ENCODE measurements around the gene SH2D2A.

Gene SH2D2A

GRCh38 chr1:156803086-156803851 is 13.4 kb downstream of the SH2D2A start:
- peak overlapping the region; percentile 27 for H3K27ac ChIP-seq
- TF ChIP-seq, protein P1, sequence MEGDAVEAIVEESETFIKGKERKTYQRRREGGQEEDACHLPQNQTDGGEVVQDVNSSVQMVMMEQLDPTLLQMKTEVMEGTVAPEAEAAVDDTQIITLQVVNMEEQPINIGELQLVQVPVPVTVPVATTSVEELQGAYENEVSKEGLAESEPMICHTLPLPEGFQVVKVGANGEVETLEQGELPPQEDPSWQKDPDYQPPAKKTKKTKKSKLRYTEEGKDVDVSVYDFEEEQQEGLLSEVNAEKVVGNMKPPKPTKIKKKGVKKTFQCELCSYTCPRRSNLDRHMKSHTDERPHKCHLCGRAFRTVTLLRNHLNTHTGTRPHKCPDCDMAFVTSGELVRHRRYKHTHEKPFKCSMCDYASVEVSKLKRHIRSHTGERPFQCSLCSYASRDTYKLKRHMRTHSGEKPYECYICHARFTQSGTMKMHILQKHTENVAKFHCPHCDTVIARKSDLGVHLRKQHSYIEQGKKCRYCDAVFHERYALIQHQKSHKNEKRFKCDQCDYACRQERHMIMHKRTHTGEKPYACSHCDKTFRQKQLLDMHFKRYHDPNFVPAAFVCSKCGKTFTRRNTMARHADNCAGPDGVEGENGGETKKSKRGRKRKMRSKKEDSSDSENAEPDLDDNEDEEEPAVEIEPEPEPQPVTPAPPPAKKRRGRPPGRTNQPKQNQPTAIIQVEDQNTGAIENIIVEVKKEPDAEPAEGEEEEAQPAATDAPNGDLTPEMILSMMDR (conservative IDR thresholded peaks at IDR 0.05; ENCODE audit: low read depth), result no peak
- CTCF ChIA-PET, result interaction anchor here (2.2 kb wide), 1 partner anchor 57 kb away, joined by 16 read pairs; the partner anchor contains the start of gene NTRK1
- no peak for DNase-seq (ENCODE audit: low spot score)
- POLR2A ChIA-PET (ENCODE audit: low non-redundant PET), result interaction anchor here (0.6 kb wide), 1 partner anchor 114 kb away, joined by 6 read pairs; no protein-coding TSS in a partner anchor

- ChIA-PET CTCF (interaction anchor here (2.2 kb wide), 1 partner anchor 58 kb away, joined by 16 read pairs; the partner anchor contains the start of gene NTRK1), POLR2A (ENCODE audit: low non-redundant PET) (interaction anchor here (0.6 kb wide), 1 partner anchor 115 kb away, joined by 6 read pairs; no protein-coding TSS in a partner anchor)
- DNase-seq (ENCODE audit: low spot score), result no peak
- TF ChIP-seq, protein P1 (conservative IDR thresholded peaks at IDR 0.05; ENCODE audit: low read depth), result no peak
- 0 out of 2 replicates have a peak overlapping the region, but pooled peaks have one; percentile 27 for H3K27ac ChIP-seq
Observed at GRCh38 chr1:156802421-156802935, 14.2 kb downstream of the SH2D2A start.

DNA sequence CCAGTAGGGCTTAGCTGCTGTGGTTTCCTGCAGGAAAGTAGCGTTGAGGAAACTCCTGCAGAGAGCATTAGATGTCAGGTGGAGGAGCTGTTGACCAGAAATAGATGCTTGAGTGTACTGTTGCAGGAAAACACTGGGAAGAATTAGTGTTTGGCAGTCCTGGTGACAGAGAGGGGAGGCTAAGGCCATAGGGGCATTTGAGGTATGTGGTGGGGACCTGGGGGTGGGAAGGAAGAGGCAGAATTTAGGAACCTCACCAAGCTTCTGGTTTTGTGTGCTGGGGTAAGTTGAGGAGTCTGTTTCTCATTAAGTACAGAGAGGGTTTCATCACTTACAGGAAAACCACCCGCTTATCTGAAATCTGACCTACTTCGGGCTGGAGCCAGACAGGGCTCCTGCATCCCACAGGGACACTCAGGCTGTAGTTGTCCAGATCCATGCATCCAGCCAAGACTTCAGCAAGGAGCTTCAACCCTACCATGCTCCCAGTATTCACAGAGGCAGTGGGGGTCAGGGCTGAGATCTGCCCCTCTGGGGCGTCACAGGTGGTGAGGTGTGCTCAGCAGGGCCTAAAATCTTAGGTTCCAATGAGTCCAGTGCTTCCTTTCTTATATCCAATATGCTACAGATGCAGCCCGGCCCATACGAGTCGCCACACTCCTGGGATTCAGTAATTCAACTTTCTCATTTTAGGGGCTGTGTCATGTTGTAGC is 15.1 kb downstream of the SH2D2A start:
- no peak for DNase-seq (ENCODE audit: low spot score)
- CTCF ChIA-PET, result interaction anchor here (0.6 to 2.2 kb wide), 2 partner anchors 30 to 59 kb away, joined by 3 to 16 read pairs; partner anchors contain the start of gene NTRK1
- TF ChIP-seq, protein P1 (conservative IDR thresholded peaks at IDR 0.05; ENCODE audit: low read depth), result no peak
- POLR2A ChIA-PET (ENCODE audit: low non-redundant PET), result no interaction called here
- peak overlapping the region; percentile 36; the same call in 1 of the 2 replicates for H3K27ac ChIP-seq

DNA sequence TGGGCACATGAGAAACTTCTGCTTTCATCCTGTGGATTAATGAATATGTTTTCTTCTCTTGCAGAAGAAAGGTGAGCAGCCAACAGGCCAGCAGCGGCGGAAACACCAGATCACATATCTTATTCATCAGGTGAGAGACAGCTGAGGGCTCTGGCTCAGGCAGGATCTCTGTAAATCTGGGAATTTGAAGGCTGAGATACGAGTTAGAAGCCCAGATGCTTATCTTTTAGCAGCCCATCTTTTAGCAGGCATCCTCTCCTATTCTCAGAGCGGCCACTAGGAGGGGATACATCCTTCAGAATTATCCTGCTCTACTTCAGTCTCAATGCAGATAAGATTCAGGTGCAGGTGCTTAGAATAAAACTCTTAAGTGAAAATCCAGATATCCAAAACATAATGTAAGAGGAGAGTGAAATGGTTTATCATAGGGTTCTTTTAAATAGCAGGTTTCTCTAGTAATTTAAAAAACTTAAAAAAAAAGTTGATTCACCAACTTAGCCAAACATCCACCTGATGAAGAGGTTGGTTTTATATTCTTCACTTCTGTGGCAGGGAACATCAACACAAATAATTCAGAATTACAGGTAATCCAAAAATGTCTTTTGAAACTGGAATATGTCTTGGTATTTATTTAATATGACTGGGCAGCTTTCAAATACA is 19.3 kb downstream of the SH2D2A start:
- H3K27ac ChIP-seq, result no peak overlapping the region
- TF ChIP-seq, protein P1 (conservative IDR thresholded peaks at IDR 0.05; ENCODE audit: low read depth), result peak; percentile 81
- CTCF ChIA-PET, result interaction anchor here (1.0 to 3.6 kb wide), 5 partner anchors 60 to 131 kb away, joined by 3 to 29 read pairs (median 8); partner anchors contain the start of gene NTRK1
- POLR2A ChIA-PET (ENCODE audit: low non-redundant PET), result interaction anchor here (0.9 kb wide), 1 partner anchor 63 kb away, joined by 3 read pairs; the partner anchor contains the start of gene NTRK1
- peak; percentile 67 for DNase-seq (ENCODE audit: low spot score)

DNA sequence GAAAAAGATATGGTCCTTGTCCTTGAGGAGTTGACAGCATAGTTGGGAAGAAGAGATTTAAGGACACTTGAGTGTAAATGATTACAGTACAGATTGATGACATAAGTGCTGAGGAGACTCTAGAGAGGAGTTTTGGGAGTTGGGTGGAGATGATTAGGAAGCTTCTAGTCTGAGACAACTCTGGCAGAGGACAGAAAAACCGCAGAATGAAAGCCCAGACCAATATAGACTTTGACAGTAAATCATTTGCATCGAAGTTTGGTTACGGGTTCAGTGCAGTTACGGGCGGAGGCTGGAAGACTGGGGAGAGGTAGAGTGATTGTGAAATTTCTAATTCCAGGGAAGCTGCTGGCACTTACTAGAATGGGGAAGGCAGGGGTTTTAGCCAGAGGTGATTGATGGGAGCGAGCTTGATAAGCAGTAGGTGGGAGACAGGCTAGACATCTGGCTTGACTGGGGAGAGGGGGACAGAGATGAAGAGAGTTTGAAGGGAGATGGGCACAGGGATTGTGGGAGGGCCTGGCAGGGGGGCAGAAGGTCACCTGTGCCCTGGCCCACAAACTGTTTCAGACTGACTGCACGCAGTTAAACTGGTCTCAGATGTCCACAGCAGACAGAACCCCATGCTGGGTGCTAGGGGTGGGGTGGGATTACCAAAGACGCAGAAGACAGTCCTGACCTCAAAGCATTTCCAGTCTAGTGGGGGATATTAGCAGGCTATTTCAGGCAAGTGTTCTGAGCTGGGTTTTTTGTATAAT is 20.1 kb downstream of the SH2D2A start:
- TF ChIP-seq, protein P1 (conservative IDR thresholded peaks at IDR 0.05; ENCODE audit: low read depth), result no peak
- no peak for DNase-seq (ENCODE audit: low spot score)
- POLR2A ChIA-PET (ENCODE audit: low non-redundant PET), result no interaction called here
- H3K27ac ChIP-seq, result no peak overlapping the region
- CTCF ChIA-PET, result interaction anchor here (0.7 to 3.6 kb wide), 6 partner anchors 49 to 132 kb away, joined by 3 to 29 read pairs (median 6); partner anchors contain the start of genes ISG20L2, METTL25B and NTRK1

Measured in RWPE1 (cell line).